NCI-H1417 treated with DMSO at 0.1 percent for 48 hours (cell line): Measurements from ENCODE around the gene OR10G4.
"Not testable (repeated sequence)": the region's sequence is repeated elsewhere in the genome, so short reads cannot be mapped to it uniquely, and the experiment has no call there.

ENCODE experiments used
- DNase-seq: peaks from one replicate; lab custom pipeline; 2025; lab: John Stamatoyannopoulos, UW

OR10G4 gene, protein sequence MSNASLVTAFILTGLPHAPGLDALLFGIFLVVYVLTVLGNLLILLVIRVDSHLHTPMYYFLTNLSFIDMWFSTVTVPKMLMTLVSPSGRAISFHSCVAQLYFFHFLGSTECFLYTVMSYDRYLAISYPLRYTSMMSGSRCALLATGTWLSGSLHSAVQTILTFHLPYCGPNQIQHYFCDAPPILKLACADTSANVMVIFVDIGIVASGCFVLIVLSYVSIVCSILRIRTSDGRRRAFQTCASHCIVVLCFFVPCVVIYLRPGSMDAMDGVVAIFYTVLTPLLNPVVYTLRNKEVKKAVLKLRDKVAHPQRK

DNA sequence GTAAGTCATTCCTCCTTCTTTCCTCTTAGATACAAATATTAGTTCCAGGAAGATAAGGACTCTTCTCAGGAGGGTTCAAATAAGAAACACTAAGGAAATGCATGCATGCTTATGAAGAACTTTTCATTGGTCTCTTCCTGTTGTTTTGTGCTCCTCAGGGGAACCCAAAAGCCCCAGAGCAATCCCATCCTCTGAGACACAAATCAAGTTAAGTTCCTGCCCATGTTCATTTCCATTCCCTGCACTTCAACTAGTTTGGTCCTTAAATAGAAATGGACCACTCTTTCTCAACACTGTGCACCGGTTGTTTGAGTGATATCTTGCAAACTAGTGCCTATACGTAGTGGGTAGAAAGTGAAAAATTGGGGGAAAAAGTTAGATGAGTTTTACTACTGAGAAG is at the start of gene OR10G4:
Gene OR10G4 (plus strand): TSS at position 301 of the 400 bp plus-strand sequence. CDS start 2,578 bp downstream, outside the sequence.
- DNase-seq = no peak

DNA sequence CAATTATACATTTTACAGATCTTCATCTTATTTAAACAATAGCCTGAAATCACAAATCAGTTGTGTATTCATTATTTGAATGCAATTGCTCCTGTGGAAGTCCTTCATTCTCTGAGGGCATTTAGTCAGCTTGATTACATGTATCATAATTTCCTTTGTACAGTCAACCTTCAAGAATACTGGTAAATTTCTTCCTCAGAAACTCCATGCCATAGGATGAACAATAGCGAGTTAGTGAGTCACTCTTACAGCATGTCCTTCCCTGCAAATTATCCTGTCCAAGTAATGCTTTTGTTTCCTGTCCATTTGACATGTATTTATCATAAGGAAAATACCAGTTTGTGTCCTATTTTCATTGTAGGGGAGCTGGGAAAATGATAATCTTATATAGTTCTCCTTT is 39.0 kb upstream of the OR10G4 start:
- DNase-seq = no peak

DNA sequence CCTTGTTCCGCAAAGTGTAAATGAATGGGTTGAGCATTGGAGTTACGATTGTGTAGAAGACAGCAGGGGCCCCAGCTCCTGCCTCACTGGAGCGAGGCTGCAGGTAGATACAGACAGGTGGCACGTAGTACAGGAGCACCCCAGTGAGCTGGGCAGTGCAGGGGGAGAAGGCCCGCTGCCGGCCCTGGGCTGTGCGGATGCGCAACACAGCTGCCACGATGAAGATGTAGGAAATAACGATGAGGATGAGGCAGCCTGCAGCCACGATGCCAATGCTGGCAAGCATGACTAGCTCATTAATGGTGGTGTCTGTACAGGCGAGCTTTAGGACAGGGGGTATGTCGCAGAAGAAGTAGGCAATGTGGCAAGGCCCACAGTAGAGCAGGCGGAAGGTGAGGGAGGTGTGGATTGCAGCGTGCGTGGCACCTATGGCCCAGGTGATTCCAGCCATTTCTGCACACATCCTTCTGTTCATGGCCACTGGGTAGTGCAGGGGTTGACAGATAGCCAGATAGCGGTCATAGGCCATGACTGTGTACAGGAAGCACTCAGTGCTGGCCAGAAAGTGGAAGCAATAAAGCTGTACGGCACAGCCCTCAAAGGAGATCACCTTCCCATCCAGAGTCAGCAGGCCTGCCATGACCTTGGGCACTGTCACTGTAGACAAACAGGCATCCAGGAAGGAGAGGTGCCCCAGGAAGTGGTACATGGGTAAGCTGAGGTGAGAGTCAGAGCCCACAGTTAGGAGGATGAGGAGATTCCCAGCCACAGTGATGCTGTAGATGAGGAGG is 35.8 kb upstream of the OR10G4 start:
- DNase-seq = no peak

DNA sequence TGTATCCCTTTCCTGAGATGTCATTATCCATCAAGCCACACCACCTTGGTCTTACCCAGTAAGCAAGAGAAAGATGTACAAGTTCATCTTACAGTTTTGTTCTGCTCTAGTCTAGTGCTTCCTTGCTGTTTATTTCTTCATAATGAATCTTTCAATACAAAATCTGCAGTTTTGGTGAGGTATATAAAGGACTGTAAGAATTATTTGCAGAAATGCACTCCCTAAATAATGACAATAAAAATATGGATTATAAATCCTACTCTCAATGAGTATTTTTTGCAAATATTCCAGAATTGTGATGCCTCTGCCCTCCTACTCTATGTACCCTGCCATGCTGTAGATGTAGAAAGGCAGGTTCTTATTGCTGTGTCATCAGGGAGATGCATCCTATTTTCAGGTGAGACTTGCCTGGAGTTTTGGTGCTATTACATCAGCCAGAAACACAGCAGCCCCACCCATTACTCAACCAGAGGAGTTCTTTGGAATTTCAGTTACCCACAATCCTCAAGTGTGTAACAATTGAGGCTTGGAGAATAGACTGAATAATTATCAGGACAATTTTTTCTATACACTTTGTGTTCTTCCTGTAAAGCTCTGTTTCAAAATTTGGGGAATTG is 35.0 kb upstream of the OR10G4 start, which contains the start of gene OR10S1:
Gene OR10S1 (minus strand): TSS at position 51 of the 617 bp plus-strand sequence. CDS start 117 bp downstream, outside the sequence.
- DNase-seq = no peak

DNA sequence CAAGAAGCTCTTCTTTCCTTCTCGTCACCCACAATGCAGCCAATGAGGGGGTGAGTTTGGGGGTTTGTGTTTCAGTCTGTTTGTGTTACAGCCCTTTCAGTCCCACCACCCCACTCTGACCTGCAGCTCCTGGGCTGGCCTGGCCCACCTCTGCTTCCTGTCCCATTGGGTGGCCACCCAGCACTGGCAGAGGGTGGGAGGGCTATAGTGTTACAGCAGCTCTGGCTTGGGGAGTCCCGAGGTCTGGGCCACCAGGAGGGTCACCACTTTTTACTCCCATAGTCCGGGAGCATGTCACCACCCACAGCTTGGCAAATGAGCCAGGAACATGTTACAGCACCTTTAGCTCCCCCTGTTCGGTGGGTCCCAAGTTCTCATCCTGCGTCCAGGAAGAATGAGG is 33.5 kb upstream of the OR10G4 start:
- DNase-seq = no peak

DNA sequence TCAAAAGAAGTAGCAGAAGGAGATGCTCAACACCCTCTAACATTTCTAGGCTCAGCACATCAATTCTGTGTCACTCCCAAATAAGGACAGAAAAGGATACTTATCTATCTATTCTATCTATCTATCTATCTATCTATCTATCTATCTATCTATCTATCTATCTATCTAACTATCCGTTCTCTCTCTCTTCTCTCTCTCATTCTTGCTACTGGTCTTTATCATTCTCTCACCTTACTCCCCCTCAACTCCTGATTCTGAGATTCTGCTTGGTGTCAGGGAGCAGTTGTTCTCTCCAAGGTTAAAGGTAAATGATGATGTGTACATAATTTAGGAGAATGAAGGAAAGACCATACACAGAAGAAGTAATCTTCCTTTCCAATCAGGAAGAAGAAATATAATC is 17.7 kb upstream of the OR10G4 start, which contains the start of gene OR10G6:
Gene OR10G6 (minus strand): TSS at position 43 of the 400 bp plus-strand sequence. CDS start 0 bp downstream, at position 43.
- no peak for DNase-seq

DNA sequence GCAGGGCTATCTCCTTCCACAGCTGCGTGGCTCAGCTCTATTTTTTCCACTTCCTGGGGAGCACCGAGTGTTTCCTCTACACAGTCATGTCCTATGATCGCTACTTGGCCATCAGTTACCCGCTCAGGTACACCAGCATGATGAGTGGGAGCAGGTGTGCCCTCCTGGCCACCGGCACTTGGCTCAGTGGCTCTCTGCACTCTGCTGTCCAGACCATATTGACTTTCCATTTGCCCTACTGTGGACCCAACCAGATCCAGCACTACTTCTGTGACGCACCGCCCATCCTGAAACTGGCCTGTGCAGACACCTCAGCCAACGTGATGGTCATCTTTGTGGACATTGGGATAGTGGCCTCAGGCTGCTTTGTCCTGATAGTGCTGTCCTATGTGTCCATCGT is 3.0 kb downstream of the OR10G4 start:
- not testable (repeated sequence) for DNase-seq

DNA sequence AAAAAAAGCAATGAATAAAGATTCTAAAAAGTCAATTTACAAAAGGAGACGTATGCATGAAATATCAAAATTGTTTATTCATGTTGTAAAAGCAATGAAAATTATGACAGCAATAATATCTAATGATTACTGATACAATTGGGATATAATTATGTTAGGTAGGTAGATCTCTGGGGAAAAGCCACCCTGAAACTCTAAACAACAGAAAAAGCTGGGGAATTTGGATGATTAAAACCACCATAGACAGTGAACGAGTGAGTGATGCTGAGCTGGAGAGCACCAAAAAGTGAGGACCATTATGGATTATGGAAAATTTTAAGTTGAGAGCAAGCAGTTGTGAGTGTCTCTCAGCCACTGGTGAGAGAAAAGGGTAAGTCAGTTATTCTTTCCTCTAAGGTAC is 13.7 kb downstream of the OR10G4 start, which contains the start of gene OR10G8:
Gene OR10G8 (plus strand): TSS at position 301 of the 400 bp plus-strand sequence. CDS start 2,825 bp downstream, outside the sequence.
- no peak for DNase-seq

DNA sequence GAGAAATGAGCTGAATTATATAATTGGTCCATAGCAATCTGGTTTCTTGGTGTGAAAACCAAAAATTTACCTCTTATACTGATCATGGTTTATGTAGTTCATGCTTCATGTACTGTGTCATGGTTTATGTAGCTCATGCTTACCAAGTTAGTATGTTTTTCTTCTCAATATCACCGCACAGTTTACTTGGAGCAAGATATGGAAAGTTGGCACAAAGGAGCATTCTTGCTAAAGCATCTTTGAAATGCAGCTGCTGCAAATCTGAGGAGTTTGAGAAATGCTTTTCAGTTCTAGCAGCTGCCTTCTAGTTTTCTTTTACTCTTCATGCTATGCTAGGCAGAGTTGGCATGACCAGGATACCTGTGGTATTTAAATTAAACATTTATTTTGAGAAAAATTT is 23.9 kb downstream of the OR10G4 start:
- no peak for DNase-seq

DNA sequence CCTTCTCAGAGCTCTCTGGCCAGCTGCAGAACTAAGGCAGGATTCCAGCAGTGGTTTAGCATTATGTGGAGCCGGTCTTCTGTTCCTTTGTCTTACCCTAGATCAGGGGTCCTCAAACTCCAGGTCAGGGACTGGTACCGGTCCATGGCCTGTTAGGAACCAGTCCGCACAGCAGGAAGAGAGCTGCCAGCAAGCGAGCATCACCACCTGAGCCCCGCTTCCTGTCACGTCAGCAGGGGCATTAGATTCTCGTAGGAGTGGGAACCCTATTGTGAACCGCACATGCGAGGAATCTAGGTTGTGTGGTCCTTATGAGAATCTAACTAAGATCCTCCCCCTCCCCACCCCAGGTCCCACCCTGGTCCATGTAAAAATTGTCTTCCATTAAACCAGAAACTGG is 26.8 kb downstream of the OR10G4 start:
- no peak for DNase-seq

DNA sequence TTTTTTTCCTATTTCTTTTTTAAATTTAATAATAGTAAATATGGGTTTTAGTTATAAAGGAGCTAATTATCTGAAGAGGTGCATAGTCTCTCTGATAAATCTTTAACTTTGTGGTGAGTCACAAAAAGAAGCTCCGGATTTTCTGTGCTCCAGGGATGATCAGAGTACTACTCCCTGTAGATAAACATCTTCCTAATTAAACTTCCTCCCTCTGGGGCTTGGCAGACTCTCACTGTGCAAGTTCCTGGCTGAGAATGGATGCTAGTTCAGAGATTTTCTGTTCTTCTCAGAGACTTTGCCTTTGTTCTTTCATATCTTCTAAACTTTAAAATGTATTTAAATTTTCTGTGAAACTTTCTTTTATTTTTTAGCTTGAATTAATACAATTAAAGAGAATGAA is 28.5 kb downstream of the OR10G4 start, which contains the start of gene OR10G7:
Gene OR10G7 (minus strand): TSS at position 72 of the 400 bp plus-strand sequence. CDS start 2,324 bp downstream, outside the sequence.
- no peak for DNase-seq

DNA sequence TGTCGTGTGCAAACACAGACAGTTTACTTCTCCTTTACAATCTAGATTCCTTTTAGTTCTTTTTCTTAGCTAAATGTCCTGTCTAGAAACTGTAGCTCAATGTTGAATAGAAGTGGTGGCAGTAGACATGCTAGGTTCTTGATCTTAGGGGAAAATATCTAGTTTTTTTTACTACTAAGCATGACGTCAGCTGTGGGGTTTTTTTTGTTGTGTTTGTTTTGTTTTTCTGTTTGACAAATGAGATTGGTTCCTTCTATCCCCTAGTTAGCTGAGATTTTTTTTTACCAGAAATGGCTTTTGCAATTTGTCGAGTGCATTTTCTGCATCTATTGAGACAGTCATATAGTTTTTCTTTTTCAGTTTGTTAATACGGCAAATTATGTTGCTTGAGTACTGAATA is 30.6 kb downstream of the OR10G4 start:
- no peak for DNase-seq

DNA sequence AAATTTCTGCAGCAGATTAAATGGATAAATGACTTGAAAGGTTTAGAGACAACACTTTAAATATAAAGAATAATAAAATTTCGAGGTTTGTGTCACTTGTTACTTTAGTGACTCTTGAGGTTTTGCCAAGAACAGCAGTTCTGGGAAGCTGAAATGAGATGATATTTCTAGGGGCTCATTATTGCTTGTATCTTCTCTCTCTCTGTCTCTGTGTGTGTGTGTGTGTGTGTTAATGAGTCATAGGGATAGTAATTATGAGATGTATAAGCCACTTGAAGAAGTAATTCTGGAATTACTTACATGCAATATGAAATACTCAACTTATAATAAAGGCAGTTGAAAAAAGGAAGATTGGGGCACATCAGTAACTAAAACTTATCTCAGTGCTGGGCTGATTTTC is 38.0 kb downstream of the OR10G4 start:
- no peak for DNase-seq

DNA sequence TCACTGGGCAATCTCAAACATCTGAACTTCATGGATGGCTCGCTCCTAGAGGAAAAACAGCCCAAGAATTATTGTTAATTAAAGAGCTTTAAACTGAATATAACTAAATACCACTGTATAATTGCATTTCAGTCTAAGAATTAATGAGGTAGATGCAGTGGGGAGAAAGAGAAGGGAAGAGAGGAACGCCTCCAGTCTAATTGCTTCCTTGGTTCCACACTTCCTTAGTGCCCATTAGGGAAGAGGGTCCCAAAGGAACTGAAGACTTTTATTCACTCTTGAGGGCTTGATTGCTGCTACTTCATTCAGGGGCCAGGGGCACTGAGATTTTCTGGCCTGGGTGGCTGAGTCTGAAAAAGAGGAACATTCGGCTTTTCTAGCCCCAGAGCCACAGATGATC is 40.2 kb downstream of the OR10G4 start:
- DNase-seq = no peak
